Bronchial epithelial cell (primary cell): Measurements from ENCODE around the gene FBXL13. TPM values are rescaled to one million over a fixed set of nuclear protein-coding genes. Genes with fewer than 3 reads are reported as not detected.

Source experiments
- DNase-seq: peaks from one replicate; pipeline ENCODE4 v3.0.0-alpha.2; 2010; ENCODE audit warnings: low read depth
- FAIRE-seq: peaks from 2 replicates; lab custom pipeline; 2011; peaks lifted over from hg19 to GRCh38; lab: Jason Lieb, UNC
- H3K27me3 ChIP-seq: 2 replicates; pipeline ENCODE4 v1.5.1; 2011; ENCODE audit warnings: low read length; ENCODE audit not compliant: control insufficient read depth, insufficient read depth
- H3K36me3 ChIP-seq: 2 replicates; pipeline ENCODE4 v1.5.1; 2011; ENCODE audit warnings: low read length; ENCODE audit not compliant: control insufficient read depth, insufficient read depth
- H3K4me3 ChIP-seq: 2 replicates; pipeline ENCODE4 v1.5.1; 2011; ENCODE audit warnings: mild to moderate bottlenecking, low read depth, low read length, control low read depth
- CTCF ChIP-seq: IDR thresholded peaks from 2 replicates; pipeline ENCODE4 v1.5.1; 2011; ENCODE audit warnings: mild to moderate bottlenecking, moderate library complexity, low read length, control low read depth, inconsistent platforms; ENCODE audit not compliant: insufficient read depth, severe bottlenecking
- total RNA-seq: library from RNA; depleted of rRNA; stranded (reverse); fragments of >200 nt; gene quantifications from 2 replicates; pipeline ENCODE4 v1.2.1, GENCODE V29; 2014

The FBXL13 gene
- total RNA-seq, 1 donor from 2014 or later: 0.26 TPM

- FAIRE-seq (no peak), DNase-seq (no peak)
- Histone ChIP-seq H3K36me3 (no peaks in the 10 kb centered on the region), H3K4me3 (no peak overlapping the region), H3K27me3 (no peaks in the 10 kb centered on the region)
- no peak for TF ChIP-seq CTCF
Measured at GRCh38 chr7:102856036-102856435, 218.6 kb downstream of the FBXL13 start.

GRCh38 chr7:102849538-102849937 lies 225.1 kb downstream of the FBXL13 start:
- no peak for DNase-seq
- no peak for FAIRE-seq
- no peak for TF ChIP-seq CTCF
- no peaks in the 10 kb centered on the region for H3K27me3 ChIP-seq
- H3K36me3 ChIP-seq: no peaks in the 10 kb centered on the region
- no peak overlapping the region for H3K4me3 ChIP-seq

- H3K27me3 ChIP-seq: no peaks in the 10 kb centered on the region
- DNase-seq (no peak), FAIRE-seq (no peak)
- no peak overlapping the region for H3K4me3 ChIP-seq
- TF ChIP-seq CTCF: no peak
- no peaks in the 10 kb centered on the region for H3K36me3 ChIP-seq
Measured at GRCh38 chr7:102849079-102849478, 225.5 kb downstream of the FBXL13 start.

- no peak for TF ChIP-seq CTCF
- Histone ChIP-seq H3K27me3 (no peaks in the 10 kb centered on the region), H3K36me3 (no peaks in the 10 kb centered on the region), H3K4me3 (no peak overlapping the region)
- FAIRE-seq: no peak
- DNase-seq: no peak
Measured at GRCh38 chr7:102845346-102845745, 229.2 kb downstream of the FBXL13 start.

GRCh38 chr7:102843850-102844249 lies 230.7 kb downstream of the FBXL13 start:
- no peak for DNase-seq
- Histone ChIP-seq H3K36me3 (no peaks in the 10 kb centered on the region), H3K4me3 (no peak overlapping the region), H3K27me3 (no peaks in the 10 kb centered on the region)
- no peak for TF ChIP-seq CTCF
- no peak for FAIRE-seq

- no peak overlapping the region for H3K4me3 ChIP-seq
- H3K27me3 ChIP-seq: no peaks in the 10 kb centered on the region
- H3K36me3 ChIP-seq: no peaks in the 10 kb centered on the region
- no peak for TF ChIP-seq CTCF
- FAIRE-seq (no peak), DNase-seq (no peak)
Measured at GRCh38 chr7:102842284-102842683, 232.3 kb downstream of the FBXL13 start.
